Measurements from ENCODE around the gene B4GALT6. TPM values are rescaled to one million over a fixed set of nuclear protein-coding genes. Genes with fewer than 3 reads are reported as not detected.

Gene B4GALT6
- total RNA-seq, 1 donor from 2014 or later = 7.7 TPM

DNA sequence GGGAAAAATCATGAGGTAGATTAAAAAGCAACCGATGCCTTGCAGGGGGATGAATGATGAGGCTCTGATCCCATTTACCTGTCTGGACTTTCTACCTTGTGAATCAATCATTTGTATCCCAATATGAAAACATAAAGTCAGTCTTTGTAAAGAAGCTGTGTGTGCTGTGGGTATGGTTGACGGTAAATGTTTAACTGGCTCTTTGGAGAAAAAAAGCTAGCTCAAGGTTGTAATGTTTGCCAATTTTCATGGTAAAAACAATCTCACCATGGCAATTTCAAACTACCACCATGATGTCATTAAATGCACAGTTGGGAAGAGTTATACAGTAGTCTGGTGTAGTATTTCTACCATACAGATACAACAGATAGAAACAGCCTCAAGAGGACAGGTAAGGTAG is 78.1 kb downstream of the B4GALT6 start:
- FAIRE-seq = no peak
- no peak for DNase-seq (ENCODE audit: low spot score in 2 of 2)

DNA sequence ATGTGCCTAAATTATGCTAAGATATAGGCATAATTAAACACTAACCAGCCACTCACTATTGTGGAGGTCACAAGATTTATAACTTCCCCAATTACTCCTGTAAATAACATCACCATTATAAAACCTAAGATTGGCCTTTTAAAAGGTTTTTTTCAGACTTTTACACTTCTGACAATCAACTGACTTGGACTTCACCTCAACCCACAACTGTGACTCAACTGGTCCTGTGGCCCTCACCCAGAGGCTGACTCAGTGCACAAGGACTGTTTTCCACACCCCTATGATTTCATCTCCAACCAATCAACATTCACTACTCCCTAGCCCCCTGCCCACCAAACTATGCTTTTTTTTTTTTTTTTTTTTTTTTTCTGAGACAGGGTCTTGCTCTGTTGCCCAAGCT is 81.1 kb downstream of the B4GALT6 start:
- FAIRE-seq (no peak), DNase-seq (ENCODE audit: low spot score in 2 of 2) (no peak)

DNA sequence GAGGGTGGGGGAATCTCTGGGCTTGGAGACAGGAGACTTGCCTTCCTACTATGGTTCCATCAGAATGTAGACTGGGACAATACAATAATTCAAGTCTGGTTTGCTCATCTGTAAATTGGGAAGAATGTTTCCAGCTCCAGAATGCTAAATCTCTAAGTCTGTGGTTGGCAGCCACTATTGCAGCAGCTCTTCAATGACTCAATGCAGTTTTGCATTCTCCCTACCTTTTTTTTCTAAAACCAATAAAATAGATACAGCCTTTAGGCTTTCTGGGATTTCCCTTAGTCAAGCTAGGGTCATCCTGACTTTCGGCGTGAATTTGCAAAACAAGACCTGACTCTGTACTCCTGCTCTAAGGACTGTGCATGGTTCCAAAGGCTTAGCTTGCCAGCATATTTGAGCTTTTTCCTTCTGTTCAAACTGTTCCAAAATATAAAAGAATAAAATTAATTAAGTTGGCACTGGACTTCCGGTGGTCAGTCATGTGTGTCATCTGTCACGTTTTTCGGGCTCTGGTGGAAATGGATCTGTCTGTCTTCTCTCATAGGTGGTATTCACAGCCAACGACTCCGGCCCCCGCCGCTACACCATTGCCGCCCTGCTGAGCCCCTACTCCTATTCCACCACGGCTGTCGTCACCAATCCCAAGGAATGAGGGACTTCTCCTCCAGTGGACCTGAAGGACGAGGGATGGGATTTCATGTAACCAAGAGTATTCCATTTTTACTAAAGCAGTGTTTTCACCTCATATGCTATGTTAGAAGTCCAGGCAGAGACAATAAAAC is 86.2 kb downstream of the B4GALT6 start:
- DNase-seq (ENCODE audit: low spot score in 2 of 2) (no peak), FAIRE-seq (no peak)

DNA sequence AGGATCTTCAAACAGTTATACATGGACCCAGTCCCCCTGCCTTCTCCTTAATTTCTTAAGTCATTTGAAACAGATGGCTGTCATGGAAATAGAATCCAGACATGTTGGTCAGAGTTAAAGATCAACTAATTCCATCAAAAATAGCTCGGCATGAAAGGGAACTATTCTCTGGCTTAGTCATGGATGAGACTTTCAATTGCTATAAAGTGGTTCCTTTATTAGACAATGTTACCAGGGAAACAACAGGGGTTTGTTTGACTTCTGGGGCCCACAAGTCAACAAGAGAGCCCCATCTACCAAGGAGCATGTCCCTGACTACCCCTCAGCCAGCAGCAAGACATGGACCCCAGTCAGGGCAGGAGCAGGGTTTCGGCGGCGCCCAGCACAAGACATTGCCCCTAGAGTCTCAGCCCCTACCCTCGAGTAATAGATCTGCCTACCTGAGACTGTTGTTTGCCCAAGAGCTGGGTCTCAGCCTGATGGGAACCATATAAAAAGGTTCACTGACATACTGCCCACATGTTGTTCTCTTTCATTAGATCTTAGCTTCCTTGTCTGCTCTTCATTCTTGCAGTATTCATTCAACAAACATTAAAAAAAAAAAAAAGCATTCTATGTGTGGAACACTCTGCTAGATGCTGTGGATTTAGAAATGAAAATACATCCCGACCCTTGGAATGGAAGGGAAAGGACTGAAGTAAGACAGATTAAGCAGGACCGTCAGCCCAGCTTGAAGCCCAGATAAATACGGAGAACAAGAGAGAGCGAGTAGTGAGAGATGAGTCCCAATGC is 88.1 kb downstream of the B4GALT6 start:
- DNase-seq (ENCODE audit: low spot score in 2 of 2) (no peak), FAIRE-seq (no peak)

DNA sequence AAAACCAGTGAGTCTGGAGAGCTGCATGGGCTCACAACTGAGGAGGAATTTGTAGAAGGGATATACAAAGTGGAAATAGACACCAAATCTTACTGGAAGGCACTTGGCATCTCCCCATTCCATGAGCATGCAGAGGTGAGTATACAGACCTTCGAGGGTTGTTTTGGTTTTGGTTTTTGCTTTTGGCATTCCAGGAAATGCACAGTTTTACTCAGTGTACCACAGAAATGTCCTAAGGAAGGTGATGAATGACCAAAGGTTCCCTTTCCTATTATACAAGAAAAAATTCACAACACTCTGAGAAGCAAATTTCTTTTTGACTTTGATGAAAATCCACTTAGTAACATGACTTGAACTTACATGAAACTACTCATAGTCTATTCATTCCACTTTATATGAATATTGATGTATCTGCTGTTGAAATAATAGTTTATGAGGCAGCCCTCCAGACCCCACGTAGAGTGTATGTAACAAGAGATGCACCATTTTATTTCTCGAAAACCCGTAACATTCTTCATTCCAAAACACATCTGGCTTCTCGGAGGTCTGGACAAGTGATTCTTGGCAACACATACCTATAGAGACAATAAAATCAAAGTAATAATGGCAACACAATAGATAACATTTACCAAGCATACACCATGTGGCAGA is 89.1 kb downstream of the B4GALT6 start:
- no peak for FAIRE-seq
- DNase-seq (ENCODE audit: low spot score in 2 of 2) = no peak

DNA sequence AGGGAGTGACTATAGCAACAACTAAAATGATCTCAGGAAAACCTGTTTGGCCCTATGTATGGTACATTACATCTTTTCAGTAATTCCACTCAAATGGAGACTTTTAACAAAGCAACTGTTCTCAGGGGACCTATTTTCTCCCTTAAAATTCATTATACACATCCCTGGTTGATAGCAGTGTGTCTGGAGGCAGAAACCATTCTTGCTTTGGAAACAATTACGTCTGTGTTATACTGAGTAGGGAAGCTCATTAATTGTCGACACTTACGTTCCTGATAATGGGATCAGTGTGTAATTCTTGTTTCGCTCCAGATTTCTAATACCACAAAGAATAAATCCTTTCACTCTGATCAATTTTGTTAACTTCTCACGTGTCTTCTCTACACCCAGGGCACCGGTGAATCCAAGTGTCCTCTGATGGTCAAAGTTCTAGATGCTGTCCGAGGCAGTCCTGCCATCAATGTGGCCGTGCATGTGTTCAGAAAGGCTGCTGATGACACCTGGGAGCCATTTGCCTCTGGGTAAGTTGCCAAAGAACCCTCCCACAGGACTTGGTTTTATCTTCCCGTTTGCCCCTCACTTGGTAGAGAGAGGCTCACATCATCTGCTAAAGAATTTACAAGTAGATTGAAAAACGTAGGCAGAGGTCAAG is 91.7 kb downstream of the B4GALT6 start:
- no peak for FAIRE-seq

DNA sequence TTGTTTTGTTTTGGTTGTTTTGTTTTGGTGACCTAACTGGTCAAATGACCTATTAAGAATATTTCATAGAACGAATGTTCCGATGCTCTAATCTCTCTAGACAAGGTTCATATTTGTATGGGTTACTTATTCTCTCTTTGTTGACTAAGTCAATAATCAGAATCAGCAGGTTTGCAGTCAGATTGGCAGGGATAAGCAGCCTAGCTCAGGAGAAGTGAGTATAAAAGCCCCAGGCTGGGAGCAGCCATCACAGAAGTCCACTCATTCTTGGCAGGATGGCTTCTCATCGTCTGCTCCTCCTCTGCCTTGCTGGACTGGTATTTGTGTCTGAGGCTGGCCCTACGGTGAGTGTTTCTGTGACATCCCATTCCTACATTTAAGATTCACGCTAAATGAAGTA is 92.8 kb downstream of the B4GALT6 start, which contains the start of gene TTR:
Gene TTR (plus strand): TSS at position 250 of the 400 bp plus-strand sequence. CDS start 26 bp downstream, at position 276.
- no peak for DNase-seq (ENCODE audit: low spot score in 2 of 2)

More for the DNA sequence above, 91.7 kb downstream of the B4GALT6 start:
- no peak for DNase-seq (ENCODE audit: low spot score in 2 of 2)

DNA sequence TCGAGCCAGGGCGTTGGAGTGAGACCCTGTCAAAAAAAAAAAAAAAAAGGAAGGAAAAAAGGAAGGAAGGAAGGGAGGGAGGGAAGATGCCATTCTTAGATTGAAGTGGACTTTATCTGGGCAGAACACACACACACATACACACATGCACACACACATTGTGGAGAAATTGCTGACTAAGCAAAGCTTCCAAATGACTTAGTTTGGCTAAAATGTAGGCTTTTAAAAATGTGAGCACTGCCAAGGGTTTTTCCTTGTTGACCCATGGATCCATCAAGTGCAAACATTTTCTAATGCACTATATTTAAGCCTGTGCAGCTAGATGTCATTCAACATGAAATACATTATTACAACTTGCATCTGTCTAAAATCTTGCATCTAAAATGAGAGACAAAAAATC is 93.3 kb downstream of the B4GALT6 start:
- no peak for FAIRE-seq
- no peak for DNase-seq (ENCODE audit: low spot score in 2 of 2)

More for the DNA sequence above, 92.8 kb downstream of the B4GALT6 start, which contains the start of gene TTR:
- FAIRE-seq = no peak

DNA sequence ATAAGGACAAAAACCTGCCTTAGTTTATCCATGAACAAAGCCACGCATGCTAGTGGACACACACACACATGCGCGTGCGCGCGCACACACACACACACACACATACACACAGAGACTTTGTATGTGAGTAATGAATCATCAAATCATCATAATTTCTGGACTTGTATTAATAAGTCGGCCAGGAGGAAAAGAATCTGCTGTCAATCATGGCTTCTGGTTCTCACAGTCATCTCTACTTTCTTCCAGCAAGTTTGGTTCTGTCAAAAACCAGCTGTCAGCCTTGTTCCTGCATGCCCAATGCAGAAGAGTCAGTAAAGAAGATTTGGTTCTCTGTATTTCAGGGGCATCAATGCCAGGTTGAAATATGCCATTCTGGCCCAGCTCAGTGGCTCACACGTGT is 93.8 kb downstream of the B4GALT6 start:
- FAIRE-seq (no peak), DNase-seq (ENCODE audit: low spot score in 2 of 2) (no peak)

DNA sequence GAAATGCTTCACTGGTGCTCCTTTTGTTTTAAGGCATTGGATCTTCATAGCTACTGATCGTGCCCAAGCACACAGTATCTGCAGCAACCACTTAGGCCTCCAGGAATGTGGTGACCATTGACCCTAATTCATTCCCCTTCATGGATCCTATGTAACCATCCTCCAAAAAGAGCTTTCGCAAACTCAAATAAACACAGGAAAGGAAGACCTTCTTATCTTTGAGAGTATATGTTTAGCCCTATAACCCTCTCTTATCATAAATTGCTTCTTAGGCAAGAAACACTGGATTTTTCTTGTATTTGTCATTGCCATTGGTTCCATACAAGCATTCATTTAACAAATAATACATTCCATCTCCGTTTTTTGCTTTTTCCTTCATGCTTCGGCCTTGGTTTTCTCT is 96.9 kb downstream of the B4GALT6 start:
- FAIRE-seq (no peak), DNase-seq (ENCODE audit: low spot score in 2 of 2) (no peak)

DNA sequence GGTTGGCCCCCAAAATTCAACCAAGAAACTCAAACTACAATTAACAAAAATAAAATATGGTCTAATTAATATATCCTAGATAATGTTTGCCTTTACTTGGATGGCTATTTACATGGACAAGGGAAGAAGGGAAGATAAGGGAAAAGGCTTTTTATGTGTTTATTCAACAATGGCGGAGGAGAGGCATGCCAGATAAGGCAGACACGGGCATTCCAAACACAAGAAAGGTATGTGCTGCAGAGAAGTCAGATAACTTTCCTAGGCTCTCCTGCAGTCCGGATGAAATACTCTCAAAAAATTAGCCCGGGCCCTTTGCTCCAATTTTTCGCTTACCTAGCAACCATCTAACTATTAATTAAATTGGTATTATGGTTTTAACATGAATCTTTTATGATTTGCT is 97.8 kb downstream of the B4GALT6 start:
- no peak for FAIRE-seq
- DNase-seq (ENCODE audit: low spot score in 2 of 2) = no peak

DNA sequence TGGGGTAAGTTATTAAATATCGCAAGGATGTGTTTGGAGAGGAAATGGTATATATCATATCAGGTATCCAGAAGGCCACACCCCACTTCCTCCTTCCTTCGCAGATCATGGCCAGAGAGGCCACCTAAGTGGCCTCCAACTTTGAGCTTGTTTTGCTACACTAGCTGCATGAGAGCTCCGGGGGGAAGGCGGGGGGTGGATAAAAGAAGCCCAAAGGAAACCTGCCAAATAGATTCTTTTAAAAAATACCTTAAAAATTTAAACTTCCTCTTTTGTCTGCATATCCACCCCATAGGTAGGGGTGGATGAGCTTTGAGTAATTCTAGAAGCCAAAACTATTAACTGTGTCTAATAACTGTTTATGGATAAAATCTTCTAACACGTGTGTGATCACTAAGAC is 98.4 kb downstream of the B4GALT6 start:
- DNase-seq (ENCODE audit: low spot score in 2 of 2) (no peak), FAIRE-seq (no peak)

DNA sequence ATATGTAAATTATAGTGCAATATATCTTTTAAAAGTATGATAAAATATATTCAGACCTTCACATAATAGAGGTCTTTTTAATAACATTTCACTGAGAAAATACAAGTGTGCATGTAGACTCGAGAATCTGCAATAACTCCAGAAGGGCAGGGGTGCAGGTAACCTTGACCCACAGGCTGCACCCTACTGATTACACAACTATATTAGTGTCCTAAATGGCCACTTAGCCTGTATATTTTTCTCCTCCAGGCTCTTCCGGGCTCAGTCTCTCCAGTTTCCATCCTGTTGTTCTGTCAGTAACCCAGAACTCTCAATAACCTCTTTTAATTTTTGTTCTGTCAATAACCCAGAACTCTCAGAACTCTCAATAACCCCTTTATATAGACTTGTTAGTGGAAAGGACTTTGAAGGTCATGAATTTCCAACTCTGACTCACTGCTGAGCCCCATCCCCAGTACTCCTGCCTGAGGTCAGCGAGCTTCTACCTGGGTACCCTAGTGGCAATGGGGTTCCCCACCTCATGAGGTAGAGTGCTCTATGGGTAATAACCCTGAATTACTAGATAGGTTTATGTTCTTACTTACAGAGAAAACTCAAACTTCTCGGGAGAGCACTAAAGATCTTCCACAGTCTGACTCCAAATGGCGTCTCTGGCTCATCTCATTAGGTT is 101.1 kb downstream of the B4GALT6 start:
- DNase-seq (ENCODE audit: low spot score in 2 of 2) (no peak), FAIRE-seq (no peak)

DNA sequence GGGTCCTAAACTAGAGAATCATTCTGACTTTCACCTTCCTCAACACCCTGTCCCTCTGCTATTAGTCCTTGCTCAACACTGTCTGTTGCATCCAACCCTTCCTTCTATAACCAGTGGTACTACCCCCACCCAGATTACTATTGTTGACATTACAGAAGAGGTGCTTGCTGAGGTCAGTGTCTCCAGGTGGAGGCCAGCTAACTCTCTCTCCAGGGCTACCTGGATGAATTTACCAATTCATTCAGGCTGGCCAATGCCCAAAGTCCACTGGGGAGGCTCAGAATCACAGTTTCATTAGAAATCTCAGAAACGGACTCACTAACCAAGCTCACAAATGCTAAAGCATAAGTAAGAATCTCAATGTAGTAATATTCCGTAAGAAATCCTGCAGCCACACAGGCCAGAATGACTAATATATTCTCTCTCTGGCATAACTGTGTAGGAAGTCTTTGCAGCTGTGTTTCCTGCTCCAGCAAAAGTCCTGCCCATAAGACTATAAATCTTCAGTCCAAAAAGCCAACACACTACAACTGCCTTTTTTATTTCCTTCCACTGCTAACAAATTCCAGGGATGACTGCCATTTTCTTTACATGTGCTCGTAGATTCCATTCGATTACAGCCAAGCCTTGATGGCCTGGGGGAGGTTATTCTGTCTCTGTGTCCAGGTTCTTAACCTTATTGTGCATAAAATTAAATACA is 102.7 kb downstream of the B4GALT6 start:
- FAIRE-seq = no peak

DNA sequence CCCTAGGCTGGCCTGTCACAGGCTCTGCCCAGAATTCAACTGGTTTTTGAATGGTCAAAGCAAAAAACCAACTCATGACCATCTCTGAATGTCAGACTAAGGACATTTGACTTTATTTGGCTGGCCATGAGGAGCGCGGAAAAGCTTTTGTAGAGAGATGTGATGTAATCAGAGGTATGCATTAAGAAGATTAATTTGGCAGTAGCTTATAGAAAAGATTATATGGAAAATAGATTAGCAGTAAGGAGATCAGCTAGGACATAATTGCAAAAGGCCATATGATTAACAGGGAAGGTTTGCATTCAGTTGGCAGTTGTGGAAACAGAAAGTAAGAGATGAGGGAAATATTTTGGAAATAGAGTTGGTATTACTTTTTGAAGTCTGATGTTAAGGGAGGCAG is 105.0 kb downstream of the B4GALT6 start:
- DNase-seq (ENCODE audit: low spot score in 2 of 2) (no peak), FAIRE-seq (no peak)

More for the DNA sequence above, 102.7 kb downstream of the B4GALT6 start:
- DNase-seq (ENCODE audit: low spot score in 2 of 2) = no peak

DNA sequence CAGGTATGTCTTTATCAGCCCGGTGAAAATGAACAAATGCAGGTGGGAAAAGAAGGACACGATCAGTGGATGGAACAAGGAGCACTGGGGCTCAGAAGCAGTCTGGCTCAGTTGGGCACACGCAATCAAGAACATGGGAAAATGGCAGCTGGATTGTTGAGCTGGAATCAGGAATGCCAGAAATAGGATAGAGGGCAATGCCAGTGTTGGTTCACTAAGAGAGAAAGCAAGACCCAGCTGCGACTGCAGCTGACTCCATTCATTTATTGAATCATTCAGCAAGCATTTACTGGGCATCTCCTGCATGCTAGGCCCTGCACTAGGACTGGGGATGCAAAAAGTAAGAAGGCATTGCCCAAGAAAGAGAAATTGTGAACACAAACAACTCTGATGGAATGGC is 106.3 kb downstream of the B4GALT6 start:
- FAIRE-seq (no peak), DNase-seq (ENCODE audit: low spot score in 2 of 2) (no peak)

DNA sequence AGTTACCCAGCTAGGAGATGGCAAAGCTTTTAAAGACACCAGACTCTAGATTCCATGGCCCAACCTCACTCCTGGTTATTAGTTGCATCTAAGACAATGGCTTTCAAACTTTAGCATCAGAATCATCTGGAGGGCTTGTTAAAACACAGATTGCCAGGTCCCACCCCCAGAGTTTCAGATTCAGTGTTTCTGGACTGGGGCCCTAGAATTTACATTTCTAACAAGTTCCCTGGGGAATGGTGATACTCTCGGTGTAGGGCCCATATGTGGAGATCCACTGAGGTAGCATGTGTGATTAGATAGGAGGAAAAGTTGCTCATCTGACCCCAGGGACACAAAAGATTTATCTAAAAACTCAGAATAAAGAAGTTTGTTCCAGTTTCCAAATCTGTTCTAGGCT is 107.2 kb downstream of the B4GALT6 start:
- FAIRE-seq = no peak
- no peak for DNase-seq (ENCODE audit: low spot score in 2 of 2)

DNA sequence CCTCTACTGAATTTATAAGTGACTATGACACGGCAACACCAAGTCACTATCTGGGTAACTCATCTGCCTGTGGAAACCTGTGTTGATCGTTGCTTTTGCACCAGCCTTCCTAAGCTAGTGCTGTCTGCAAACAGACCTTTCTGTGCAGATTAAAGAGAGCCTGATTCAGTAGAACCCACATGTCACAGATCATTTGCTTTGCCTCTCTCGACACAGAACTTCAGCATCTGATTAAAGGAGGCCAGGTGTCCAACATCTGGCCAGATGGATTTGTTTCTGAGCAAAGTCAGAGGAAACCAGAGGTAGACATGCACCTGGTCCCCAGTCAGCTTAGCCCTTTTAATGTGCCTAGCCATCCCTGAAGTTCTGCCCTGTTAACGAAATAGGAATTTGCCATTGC is 107.7 kb downstream of the B4GALT6 start:
- FAIRE-seq (no peak), DNase-seq (ENCODE audit: low spot score in 2 of 2) (no peak)

DNA sequence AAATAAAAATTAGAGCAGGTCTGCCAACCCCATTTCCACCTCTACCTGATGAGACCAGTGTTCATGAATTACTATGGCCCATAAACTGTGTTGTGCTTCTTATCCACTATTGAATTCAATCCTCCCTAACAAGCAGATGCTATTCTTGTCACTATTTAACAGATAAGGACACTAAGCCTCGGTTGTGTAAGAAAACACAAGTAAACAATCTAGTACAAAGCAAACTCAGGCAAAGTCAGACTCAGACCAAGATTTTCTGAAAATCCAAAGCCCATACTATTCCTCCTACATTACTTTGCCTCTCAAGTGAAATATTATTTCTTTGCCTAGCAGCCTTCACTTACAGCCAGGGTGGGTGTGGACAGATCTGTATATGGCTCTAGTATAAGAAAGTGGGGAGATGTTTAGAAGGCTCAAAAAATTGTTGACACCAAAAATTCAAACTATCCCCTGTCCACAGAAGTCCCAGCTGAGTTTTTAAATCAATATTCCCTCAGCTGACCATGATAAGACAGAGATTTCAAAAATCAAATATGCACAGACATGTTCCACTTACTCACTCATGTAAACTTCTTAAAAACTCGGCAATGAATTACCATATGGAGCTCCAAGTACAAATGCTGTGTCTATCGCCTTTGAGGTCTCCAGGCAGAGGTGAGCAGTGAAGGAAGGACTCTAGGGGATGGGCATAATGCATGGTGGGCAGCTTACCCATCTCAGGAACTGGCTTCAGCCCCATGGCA is 108.7 kb downstream of the B4GALT6 start:
- FAIRE-seq = no peak
- no peak for DNase-seq (ENCODE audit: low spot score in 2 of 2)

All from frontal cortex (tissue), 4 donors.